ENCODE results near the gene HAS3. TPM values are rescaled to one million over a fixed set of nuclear protein-coding genes. Genes with fewer than 3 reads are reported as not detected.
"Not testable (repeated sequence)": the region's sequence is repeated elsewhere in the genome, so short reads cannot be mapped to it uniquely, and the experiment has no call there.

Gene HAS3
- total RNA-seq, 1 experiment from 2014 or later = not detected

DNA sequence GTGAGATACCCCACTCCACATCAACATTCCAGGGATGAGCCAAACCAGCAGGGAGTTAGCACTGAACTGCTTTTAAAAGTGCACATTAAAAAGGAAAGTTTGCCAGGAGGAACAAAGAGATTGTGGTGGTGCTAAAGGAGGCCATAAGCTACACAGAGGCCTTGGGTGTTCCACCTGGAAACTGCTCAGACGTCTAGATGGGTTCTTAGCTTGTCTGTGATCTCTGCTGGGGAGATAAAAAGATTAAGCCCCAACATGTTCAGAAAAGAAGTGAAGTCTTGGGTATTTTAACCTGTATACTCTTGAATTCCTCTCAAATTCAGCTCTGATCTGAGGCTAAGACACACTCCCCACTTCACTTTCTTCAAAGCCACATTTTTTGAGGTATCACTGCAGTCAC, 10.4 kb downstream of the HAS3 start:
- no peak for DNase-seq (ENCODE audit: low spot score)

DNA sequence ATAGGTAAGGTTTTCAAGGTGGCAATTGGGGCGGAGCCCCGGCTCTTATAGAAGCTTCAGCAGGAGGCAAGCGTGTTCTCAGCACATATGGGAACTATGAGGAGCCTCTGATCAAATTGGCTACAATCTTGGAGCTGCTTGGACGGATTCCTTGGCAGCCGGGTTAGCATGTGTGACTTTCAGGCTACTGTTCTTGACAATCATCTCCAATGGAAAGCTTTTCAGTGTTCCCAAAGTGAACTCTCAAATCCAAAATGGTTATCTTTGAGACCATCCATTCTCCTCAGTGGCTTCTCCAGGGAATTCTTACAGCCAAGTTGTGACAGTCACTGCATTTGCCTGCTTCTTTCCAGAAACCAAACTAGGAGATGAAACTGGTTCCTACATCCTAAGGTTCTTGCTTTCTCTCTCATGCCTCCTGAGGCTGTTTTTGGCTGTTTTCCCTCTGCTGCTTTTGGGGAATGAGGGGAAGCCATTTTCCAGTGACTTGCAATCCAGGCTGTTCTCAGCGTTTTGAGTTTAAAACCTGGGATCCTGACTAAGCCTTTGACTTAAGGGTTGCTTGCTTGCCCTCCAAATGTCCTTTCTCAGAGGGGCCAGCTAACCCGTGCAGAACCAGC, 10.9 kb downstream of the HAS3 start:
- no peak for DNase-seq (ENCODE audit: low spot score)

DNA sequence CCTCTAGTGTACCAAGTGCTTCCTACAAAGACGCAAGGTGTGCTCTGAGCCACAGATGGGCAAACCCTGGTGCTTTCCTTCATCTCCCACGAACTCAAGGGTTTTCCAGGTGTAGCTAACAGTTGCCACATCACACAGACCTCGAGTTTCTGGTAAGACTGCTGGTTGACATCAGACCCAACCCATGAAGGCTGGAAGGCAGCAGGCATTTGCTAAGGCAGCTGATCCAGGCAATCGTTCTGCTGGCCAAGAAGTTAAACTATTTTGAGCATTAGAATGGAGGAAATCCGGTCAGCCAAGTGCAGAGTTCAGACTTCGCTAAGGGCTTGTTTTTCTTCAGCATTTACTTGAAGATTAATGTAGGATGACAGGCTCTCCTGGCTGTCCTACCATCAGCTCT, 11.5 kb downstream of the HAS3 start:
- DNase-seq (ENCODE audit: low spot score) = no peak

DNA sequence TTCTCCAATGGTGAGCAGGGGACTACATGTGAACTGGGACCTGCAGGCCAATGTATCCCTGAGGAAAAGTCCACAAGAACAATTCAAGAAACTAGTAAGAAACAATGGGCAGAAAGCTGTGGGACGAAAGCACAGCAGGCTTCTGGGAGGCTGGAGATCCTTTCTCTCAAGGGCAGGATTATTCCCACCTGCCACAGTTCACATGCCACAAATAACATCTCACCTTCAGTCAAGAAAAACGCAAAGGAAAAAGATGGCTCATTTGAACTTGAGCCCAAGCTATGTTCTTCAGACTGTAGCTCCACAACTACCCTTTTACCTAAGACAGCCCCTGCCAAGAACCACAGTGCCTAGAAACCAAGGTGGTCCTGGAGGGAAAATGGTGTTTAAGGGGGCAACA, 13.0 kb downstream of the HAS3 start:
- no peak for DNase-seq (ENCODE audit: low spot score)

DNA sequence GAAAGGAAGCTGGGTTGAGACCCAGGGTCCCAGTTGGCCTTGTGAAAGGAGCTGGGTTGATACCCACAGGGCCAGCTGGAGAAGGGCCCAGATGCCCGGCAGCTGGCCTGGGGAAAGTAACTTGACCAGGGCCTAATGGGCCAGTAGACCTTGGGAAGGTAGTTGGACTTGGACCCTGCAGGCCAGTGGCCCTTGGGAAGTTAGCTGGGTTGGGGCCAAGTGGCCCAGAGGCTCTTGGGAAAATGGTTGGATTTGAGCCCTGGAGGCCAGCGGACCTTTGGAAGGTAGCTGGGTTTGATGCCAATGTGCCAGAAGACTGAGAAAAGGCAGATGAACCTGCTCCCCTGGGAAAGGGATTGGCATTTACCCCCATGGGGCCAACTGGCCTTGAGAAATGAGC, 13.5 kb downstream of the HAS3 start:
- DNase-seq (ENCODE audit: low spot score) = no peak

DNA sequence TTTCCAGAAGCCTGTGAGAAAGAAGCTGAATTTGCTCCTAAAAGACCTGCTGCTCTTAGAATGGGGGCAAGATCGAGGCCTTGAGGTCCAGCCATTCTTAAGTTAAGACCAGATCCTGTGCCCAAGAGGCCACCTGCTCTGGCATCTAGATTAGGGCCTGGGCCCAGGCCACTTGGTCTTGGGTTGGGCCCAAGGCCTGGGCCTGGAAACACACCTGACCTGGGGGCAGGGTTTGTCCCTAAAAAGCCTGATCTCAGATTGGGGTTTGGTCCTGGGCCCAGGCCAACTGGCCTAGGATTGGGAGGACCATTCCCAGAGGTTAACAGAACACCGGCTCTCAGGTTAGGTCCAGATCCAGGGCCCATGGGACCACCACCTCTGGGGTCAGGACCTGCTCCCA, 14.1 kb downstream of the HAS3 start:
- no peak for DNase-seq (ENCODE audit: low spot score)

DNA sequence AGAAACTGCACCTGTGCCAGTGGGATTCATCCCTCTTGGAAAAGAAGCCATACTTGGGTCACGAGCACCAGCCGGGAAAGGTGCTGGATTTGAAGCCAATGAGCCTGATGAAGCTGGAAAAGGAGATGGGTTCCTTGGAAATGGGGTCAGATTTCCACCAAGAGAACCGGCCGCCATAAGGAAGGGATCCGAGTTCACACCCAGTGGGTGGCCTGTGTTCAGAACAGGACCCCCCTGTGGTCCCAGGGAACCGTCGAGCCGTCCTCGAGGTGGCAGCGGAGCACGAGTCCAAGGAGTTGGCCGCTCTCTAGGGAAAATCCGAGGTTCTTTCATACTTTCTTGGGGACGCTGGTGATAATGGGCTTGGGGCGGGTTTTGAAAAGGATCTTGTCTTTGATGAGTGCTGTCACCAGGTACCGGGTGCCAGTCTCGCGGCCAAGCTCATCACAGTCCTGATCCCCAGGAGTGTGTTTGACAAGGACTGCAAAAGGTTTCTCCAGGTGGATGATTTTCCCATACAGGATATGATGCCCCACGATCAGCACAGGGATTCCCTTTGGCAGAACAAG, 14.7 kb downstream of the HAS3 start:
- no peak for DNase-seq (ENCODE audit: low spot score)

DNA sequence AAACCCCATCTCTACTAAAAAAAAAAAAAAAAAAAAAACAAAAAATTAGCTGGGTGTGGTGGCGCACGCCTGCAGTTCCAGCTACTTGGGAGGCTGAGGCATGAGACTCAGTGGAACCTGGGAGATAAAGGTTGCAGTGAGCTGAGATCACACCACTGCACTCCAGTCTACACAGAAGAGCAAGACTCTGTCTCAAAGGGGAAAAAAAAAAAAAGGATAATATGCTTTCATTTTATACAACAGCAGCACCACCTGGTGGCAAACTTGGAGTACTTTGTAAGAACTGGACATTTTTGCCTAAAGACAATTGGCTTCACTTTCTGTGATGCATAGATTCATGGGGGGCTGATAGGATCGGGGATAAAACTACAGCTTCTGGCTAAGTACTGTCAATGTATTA, 18.5 kb downstream of the HAS3 start:
- DNase-seq (ENCODE audit: low spot score) = peak; percentile 83

DNA sequence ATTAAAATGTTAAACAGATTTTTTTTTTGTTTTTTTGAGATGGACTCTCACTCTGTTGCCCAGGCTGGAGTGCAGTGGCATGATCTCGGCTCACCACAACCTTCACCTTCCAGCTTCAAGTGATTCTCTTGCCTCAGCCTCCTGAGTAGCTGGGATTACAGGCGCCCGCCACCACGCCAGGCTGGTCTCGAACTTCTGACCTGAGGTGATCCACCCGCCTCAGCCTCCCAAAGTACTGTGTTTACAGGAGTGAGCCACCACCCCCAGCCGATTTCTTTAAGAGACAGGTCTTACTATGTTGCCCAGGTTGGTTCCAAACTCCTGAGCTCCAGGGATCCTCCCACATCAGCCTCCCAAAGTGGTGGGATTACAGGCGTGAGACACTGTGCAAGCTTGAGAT, 19.0 kb downstream of the HAS3 start:
- not testable (repeated sequence) for DNase-seq (ENCODE audit: low spot score)

DNA sequence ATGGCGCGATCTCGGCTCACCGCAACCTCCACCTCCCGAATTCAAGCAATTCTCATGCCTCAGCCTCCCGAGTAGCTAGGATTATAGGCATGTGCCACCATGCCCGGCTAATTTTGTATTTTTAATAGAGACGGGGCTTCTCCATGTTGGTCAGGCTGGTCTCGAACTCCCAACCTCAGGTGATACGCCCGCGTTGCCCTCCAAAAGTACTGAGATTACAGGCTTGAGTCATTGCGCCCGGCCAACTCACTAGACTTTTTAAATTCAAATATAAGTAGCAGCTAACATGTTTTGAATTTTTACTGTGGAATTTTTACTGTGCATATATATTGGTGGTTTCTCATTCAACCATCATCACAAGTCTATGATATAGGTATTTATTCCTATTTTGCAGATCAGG, 19.5 kb downstream of the HAS3 start:
- not testable (repeated sequence) for DNase-seq (ENCODE audit: low spot score)

DNA sequence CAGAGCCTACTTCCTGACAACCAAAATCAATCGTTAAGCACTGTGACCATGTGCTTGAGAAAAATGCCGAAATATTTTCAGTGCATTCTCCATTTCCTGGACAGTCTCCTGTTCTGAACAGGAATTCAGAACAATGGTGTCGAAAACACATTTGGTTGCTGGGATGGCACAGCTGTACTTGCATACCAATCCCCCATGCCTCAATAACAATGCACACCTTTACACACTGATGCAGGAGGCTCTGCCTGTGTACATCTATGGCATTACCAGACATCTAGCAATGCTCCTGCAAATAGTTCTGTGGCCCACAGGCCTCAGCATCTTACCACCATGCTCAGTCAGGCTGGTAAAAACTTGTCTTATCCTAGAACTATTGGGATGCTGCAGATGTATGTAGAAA, 20.8 kb downstream of the HAS3 start:
- no peak for DNase-seq (ENCODE audit: low spot score)

DNA sequence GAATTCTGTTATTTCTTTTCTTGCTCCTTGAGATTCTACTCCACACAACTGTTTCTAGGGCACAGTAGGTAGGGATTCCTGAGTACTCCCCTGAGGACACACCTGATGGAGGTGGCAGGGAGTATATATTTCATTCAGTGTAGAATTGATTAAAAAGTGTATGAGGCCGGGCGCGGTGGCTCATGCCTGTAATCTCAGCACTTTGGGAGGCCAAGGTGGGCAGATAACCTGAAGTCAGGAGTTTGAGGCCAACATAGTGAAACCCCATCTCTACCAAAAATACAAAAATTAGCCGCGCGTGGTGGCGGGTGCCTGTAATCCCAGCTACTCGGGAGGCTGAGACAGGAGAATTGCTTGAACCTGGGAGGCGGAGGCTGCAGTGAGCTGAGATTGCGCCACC, 21.3 kb downstream of the HAS3 start:
- DNase-seq (ENCODE audit: low spot score) = not testable (repeated sequence)

DNA sequence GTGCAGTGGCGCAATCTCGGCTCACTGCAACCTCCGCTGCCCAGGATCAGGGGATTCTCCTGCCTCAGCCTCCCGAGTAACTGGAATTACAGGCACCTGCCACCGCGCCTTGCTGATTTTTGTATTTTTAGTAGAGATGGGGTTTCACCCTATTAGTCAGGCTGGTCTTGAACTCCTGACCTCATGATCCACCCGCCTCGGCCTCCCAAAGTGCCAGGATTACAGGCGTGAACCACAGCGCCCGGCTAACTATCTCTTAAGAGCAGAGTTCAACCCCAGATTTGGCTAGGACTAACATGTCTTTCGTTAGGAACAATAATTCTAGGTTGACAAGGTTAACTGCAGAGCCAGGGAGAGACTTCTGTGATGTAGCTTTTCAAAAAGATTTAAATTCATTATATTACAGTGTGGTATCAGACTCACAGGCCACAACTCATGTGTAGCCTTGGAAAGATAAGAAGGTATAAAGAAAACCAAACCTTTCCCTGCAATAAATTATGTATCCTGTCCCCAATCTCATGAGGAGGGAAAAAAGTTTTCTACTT, 22.6 kb downstream of the HAS3 start:
- no peak for DNase-seq (ENCODE audit: low spot score)

DNA sequence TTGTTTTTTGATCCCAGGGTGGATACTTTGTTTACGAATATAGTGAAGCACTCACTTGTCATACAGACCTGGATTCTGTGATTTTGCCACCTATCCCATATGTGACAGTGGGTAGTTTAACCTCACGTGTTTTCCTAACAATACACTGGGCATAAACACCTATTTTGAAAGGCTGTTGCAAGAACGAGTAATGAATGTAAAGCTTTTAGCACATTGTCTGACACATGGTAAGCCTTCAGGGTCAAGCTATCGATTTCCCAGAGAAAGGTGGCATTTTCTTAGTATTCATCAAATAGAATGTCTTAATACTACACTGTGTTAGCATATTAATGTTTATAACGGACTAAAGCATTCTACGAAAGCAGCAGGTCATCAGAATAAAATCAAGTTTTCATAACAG, 25.0 kb downstream of the HAS3 start:
- no peak for DNase-seq (ENCODE audit: low spot score)

DNA sequence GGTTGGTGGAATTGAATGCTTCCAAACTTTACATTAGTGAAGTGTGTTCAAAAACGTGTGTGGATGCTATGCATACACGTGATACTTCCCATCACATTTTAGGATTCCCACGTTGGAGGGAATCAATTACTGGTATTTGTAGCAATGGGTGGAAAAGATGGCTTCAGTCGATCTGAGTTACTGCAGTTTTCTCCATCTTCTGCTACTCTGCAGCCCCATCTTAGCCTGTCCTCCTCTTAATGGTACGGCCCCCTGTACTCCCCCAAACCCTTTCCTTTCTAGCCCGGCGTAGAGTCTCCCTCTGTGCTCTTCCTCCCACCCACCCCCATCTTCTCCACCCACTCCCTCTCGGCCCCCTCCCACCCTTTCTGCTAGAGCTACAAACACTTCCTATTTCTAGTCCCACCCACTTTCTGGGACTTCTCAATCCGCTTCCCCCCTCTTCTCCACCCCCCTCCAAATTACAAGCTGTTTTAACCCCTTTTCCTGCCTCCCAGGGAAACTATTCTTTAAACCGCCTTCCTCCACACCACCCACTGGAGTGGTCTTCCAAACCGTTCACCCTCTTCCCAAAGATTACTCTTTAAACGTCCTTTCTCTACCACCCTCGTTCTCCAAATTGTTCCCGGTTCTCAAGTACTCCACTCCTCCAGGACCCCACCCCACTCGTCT, 25.9 kb downstream of the HAS3 start:
- peak; percentile 23 for DNase-seq (ENCODE audit: low spot score)

DNA sequence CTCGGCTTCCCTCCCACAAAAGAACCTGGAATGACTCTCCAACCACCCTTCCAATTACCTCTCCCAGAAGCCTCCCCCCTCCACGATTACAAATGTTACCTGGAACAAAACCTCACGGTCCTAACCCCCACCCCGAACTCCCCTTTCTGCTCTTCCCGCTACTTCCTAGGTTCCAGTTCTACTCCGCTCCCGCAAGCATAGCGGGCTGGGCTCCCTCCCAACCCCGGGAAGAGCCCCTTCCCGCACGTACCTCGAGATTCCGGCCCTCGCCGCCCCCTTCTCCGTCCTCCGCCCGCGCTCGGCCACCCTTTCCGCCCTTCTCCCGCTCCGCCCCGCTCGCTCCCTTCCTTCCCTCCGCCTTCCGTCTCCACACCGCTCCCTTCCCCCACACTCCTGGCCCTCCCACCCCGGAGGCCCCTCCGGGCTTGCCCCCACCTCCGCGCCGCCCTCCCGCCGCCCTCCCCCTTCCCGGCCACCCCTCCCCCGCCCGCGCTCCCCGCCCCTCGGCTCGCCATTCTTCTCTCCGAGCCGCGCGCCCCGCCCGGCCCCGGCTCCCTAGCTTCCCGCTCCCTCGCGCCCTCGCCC, 26.5 kb downstream of the HAS3 start:
- DNase-seq (ENCODE audit: low spot score) = peak; percentile 83

DNA sequence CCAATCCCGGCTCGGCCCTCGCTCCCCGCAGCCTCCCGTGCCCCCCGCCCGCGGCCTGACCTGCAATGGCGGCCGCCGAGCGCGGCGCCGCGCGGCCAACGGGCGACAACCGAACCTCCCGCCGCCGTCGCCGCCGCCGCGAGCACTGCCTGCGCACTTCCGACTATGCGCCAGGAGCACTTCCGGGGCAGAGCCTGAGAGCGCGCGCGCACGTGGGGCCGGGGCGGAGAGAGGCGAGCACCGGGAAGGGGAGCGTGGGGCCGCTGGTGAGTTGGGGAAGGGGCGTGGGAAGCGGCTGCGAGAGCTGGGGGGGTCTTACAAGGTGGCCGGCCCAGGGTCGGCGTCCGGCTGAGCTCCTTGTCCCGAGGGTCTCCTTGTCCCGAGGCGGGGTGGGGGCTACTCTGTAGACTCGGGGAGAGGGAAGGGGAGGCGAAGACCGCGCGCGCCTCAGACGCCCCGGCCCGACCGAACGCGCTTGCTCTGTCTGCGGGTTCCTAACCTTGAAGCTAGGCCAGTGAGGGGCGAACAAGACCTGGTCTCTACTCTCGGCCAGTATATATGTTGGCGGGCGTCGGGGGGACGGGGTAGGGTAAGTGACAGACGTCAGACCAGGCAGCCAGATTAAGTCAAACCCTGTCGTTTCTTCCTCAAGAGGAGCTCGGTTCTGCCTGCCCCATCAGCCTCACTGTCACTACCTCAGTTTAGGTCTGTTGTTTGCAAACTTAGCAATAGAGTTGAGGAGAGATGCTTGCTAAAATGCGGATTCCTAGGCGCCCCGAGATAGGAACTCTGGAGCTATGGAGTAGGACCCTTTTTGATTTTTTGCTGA, 27.2 kb downstream of the HAS3 start, which contains the start of the genes CHTF8 and UTP4:
Gene CHTF8, minus strand, starts transcription at position 165 of the 829 bp plus-strand sequence. CDS start 11,130 bp downstream, outside the sequence.
Gene UTP4, plus strand, starts transcription at position 226 of the 829 bp plus-strand sequence. CDS start 811 bp downstream, outside the sequence.
- peak; percentile 75 for DNase-seq (ENCODE audit: low spot score)

DNA sequence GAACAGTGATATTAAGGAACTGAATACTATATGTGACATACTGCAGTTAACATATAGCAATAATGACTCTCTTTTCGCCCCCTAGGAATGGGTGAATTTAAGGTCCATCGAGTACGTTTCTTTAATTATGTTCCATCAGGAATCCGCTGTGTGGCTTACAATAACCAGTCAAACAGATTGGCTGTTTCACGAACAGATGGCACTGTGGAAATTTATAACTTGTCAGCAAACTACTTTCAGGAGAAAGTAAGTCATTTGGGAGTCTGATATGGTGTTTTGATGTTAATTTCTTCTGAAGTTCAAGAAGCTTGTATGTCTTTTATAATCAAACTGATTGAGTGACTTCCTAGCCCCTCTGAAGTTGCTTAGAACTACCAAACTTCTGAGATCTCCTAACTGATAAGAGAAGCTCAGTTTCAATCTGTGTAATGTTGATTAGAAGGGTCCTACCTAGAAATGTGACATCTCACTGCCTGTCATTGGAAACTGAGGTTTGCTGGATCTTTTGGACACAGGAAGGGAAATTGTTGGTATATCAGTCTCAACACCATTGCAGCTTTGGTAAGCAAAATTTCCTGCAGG, 28.0 kb downstream of the HAS3 start:
- DNase-seq (ENCODE audit: low spot score) = no peak

DNA sequence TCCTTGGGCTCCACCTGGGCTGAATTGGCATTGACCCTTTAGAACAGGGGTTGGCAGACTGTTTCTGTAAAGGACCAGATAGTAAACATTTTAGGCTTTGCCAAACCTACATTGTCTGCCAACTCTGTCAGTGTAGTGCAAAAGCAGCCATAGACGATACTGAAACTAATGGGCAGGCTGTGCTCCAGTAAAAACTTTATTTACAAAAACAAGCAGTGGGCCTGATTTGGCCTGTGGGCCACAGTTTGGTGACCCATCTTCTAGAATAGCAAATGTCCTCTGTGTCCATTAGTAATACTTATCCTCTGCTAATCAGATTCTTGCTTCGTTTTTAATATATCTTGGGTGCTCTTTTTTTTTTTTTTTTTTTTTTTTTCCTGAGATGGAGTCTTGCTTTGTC, 33.2 kb downstream of the HAS3 start:
- no peak for DNase-seq (ENCODE audit: low spot score)

DNA sequence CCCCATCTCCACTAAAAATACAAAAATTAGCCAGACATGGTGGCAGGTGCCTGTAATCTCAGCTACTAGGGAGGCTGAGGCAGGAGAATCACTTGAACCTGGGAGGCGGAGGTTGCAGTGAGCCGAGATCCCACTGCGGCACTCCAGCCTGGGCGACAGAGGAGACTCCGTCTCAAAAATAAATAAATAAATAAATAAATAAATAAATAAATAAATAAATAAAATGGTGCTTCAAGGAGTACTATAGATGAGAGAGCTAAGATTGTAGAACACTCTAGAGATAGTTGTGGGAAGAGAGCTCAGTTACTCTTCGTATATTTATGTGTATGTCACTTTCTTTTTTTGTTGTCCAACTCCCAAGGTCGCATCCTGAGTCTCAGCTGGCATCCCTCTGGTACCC, 34.0 kb downstream of the HAS3 start:
- not testable (repeated sequence) for DNase-seq (ENCODE audit: low spot score)

DNA sequence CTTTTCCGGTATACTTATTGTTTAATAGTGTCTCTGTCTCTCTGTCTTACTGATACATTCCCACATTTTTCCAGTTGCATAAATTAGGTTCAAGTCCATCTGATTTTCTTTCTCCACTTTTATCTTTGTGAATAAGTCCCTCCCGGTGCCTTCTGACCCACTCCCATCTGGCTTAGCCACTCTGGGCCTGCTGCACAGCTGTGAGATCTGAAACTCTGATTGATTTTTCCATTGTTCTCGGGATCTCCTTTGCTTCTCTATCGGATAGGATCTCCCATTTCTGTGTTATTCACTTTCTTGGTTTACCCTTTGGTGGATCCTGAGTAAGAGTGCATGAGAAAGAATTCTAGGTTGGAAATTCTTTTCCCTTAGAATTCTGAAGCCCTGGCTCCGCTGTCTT, 35.6 kb downstream of the HAS3 start:
- no peak for DNase-seq (ENCODE audit: low spot score)
